Hematopoietic multipotent progenitor cell treated with erythropoietin and hydrocortisone succinate and interleukin-3 and kit ligand, for 15 days (in vitro differentiated cells): ENCODE measurements around the gene HNF1B.
"Not testable (repeated sequence)": the region's sequence is repeated elsewhere in the genome, so short reads cannot be mapped to it uniquely, and the experiment has no call there.

ENCODE experiments used
- DNase-seq: peaks from one replicate; pipeline ENCODE4 v3.0.0-alpha.2; 2015; ENCODE audit warnings: low spot score

HNF1B gene

DNA sequence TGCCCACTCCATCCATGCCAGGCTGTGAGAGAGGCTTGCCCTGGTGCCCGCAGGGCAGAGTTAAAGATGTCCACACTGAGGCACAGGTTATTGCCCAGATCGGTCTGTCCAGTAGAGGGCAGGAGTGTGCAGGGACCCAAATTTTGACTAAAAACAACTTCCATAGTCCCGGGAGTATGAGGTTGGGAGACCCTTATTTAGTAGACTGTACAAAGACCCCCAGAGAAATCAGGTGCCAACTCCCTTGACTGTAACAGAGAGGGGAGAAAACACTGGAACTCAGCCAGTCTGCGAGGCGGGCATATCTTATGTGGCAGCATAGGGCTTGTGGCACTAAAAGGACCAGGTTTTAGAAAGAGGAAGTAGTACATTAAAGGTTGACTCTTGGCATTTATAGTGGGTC is 43.4 kb downstream of the HNF1B start:
- DNase-seq: peak; percentile 62

- no peak for DNase-seq
These were observed 44.0 kb downstream of the HNF1B start for GRCh38 chr17:37700881-37701280.

DNA sequence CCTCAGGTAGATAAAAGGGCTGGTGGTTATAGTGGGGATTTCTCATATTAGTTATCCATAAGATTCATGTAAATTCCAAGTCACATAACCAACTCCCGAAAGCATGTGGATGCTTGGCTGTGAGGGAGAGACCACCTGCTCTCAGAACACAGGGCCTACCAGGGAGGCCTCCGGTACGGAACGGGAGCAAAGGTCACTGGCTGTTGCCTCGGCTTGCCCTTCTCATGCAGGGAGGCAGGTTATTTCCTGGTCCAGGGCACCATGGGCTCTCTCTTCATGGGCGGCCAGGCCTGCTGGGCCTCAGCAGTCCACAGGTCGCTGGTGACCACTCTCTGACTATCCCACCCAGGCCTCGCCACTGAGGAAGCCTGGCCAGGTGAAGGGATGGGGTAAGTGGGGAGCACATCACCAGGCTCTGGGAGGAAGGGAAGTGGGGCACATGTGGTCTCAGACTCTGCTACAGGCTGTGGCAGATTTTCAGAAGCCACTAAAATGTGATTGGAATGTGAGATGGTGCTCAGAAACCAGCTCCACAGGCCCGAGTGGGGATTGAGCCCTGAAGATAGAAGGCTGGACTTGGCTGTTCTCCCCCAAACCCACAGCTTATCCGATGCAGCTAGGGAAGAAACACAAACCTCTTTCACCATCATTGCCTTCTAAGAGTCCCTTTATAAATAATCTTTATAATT is 45.4 kb downstream of the HNF1B start:
- no peak for DNase-seq

DNA sequence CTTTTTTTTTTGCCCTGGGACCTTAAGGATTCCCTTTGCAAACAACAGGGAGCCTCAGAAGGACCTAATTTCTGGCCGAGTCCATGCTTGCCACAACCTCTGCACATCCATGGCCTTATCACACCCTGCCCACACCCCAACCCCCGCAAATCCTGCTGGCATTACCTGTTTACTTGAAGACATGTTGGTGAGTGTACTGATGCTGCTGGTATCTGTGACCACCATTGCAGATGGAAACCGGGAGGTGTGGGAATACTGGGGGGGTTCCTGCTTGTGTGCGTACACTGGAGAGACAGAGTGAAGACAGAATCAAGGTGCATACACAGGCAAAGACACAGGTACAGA is 46.0 kb downstream of the HNF1B start:
- DNase-seq: no peak

GRCh38 chr17:37698132-37698910 is 46.5 kb downstream of the HNF1B start:
- DNase-seq: no peak

DNA sequence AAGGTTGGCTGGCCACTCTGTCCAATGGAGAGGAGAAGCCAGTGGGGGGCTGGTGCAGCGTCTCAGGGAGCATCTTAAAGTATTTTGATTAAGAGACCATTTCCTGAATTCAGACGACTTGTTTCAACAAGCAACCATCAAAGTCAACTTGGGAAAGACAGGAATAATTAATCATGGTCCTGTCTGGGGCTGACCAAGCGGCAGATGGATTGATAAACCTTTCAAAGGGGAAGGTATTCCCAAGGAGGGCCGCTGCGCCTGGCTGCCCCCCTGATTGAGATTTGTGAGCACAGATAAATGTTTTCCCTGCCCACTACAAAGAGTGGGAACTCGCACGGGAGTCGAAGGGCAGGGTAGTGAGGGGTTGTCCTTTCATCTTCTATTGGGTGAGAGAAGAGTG is 47.5 kb downstream of the HNF1B start:
- DNase-seq: no peak

- DNase-seq: no peak
These were observed 48.5 kb downstream of the HNF1B start for GRCh38 chr17:37696366-37696765.

- DNase-seq: no peak
These were observed 49.1 kb downstream of the HNF1B start for GRCh38 chr17:37695726-37696125.

GRCh38 chr17:37694734-37695133 is 50.1 kb downstream of the HNF1B start:
- DNase-seq: no peak

DNA sequence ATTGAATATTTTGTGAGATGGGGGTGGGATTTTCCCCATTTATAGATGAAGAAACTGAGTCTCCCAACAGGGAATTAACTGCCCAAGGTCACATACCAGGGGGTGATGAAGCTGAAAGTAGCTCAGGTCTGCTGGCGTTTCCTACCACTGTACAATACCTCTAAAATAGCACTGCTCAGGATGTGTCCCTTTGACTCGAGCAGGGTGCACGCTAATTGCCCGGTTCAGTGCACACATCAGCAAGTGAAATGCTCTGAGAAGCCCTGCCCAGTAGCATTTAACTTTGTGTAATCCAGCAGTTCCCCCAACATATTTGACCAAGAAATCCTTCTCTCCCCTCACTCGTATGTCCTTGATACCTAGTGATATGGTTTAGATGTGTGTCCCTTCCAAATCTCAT is 51.5 kb downstream of the HNF1B start:
- no peak for DNase-seq

GRCh38 chr17:37691807-37692206 is 53.1 kb downstream of the HNF1B start:
- no peak for DNase-seq

GRCh38 chr17:37689317-37689716 is 55.5 kb downstream of the HNF1B start:
- no peak for DNase-seq

- DNase-seq: no peak
These were observed 61.3 kb downstream of the HNF1B start for GRCh38 chr17:37683454-37683984.

GRCh38 chr17:37682007-37682406 is 62.9 kb downstream of the HNF1B start:
- DNase-seq: no peak

DNA sequence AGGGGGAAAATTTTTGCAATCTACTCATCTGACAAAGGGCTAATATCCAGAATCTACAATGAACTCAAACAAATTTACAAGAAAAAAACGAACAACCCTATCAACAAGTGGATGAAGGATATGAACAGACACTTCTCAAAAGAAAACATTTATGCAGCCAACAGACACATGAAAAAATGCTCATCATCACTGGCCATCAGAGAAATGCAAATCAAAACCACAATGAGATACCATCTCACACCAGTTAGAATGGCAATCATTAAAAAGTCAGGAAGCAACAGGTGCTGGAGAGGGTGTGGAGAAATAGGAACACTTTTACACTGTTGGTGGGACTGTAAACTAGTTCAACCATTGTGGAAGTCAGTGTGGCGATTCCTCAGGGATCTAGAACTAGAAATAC is 64.9 kb downstream of the HNF1B start:
- not testable (repeated sequence) for DNase-seq

- no peak for DNase-seq
These were observed 66.8 kb downstream of the HNF1B start for GRCh38 chr17:37678036-37678435.

- no peak for DNase-seq
These were observed 67.8 kb downstream of the HNF1B start for GRCh38 chr17:37677021-37677420.

DNA sequence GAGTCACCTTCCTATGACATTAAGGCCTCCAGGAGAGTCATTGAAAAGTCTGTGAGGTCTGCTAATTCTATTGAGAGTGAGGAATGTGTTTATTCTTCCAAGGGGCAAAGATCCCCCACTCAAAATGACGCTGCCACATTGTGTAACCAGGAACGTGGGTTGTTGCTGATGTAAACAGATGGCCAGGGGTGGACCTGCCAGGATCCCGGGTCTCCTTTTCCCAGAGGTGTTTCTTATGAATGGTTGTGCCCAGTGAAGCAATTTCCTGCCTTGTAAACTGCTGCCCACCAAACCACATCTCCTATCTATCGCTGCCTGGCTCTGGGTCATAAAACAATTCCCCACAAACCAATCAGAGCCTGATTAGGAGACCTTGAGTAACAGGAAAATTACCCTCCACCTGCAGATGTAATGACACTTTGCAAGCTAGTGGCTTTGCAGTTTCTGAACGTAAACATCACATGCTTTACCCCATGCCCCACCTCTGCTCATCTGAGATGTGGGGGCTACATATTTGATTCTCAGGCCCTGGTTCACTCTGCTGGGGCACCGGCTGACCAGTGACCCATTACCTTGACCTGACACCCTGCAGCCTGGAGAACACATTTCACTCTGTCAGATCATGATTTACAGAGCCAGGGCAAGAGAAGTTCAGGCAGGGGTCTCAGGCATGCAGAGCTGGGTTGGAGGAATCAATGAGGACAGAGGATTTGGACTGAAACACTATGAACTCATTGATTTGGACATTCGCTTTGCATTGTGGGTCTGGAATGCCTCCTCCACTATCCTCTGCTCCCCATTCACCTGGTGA is 68.5 kb downstream of the HNF1B start:
- DNase-seq: no peak

GRCh38 chr17:37674511-37674910 is 70.3 kb downstream of the HNF1B start:
- DNase-seq: no peak

DNA sequence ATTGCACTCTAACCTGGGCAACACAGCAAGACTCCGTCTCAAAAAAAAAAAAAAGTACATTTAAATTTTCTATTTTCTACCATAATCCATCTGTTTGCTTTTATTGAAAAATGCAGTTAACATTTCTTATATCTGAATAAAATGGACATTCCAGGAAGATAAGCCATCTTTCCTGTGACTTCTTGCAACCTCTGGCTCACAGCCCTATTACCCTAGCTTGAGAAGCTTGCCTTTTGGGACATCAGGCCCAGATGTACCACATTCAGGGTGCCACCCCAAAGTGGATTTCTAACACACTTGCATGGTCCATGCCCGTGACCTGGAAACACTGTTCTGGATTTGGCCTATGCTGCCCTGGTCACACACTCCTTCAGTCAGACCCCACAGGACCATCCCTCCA is 71.5 kb downstream of the HNF1B start:
- DNase-seq: no peak

DNA sequence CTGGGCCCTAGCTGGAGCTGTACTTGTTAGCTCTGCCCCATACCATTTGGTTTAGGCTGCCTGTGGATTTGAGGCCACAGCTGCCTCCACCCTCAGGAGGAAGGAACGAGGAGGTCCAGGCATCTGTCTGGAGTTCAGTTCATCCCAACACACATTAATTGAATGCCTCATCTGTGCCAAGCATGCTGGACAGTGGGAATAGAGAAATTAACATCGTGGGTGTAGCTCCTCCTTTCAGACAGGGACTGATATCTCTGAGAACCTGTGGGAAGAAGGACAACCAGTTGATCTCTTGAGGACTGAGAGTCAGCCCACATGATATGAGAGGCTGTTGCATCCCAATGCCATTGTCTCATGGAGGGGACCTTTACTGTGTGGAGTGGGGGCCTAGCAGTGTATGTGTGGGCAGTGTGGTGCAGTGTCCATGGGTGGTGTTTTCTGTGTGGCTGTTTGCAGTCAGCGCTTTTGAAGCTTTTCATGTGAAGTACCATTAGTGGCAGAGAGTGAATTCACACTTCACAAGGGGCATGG is 72.2 kb downstream of the HNF1B start:
- no peak for DNase-seq

- DNase-seq: no peak
These were observed 72.9 kb downstream of the HNF1B start for GRCh38 chr17:37671824-37672547.
